IPS-NIHi7 (cell line): Measurements from ENCODE around the gene GAPDH.
"Not testable (repeated sequence)": the region's sequence is repeated elsewhere in the genome, so short reads cannot be mapped to it uniquely, and the experiment has no call there.

Experiments used
- DNase-seq: peaks from one replicate; pipeline ENCODE4 v3.0.0; 2012; ENCODE audit warnings: mixed read lengths; ENCODE audit errors: extremely low spot score

Gene GAPDH

GRCh38 chr12:6563448-6564050, 29.2 kb downstream of the GAPDH start:
- DNase-seq = peak; percentile 67

GRCh38 chr12:6567112-6567670, 32.9 kb downstream of the GAPDH start:
- no peak for DNase-seq

- no peak for DNase-seq
Observed at GRCh38 chr12:6569312-6569711, 35.0 kb downstream of the GAPDH start.

GRCh38 chr12:6569786-6570185, 35.5 kb downstream of the GAPDH start:
- DNase-seq = no peak

GRCh38 chr12:6570264-6570887, 36.1 kb downstream of the GAPDH start:
- DNase-seq = peak; percentile 88

GRCh38 chr12:6573001-6573400, 38.7 kb downstream of the GAPDH start:
- no peak for DNase-seq

GRCh38 chr12:6574576-6575295, 40.4 kb downstream of the GAPDH start:
- no peak for DNase-seq

GRCh38 chr12:6575648-6576047, 41.3 kb downstream of the GAPDH start:
- DNase-seq = no peak

- peak; percentile 42 for DNase-seq
Observed at GRCh38 chr12:6582196-6582595, 47.9 kb downstream of the GAPDH start.

GRCh38 chr12:6582959-6583358, 48.6 kb downstream of the GAPDH start:
- DNase-seq = no peak

- DNase-seq = no peak
Observed at GRCh38 chr12:6584293-6584692, 50.0 kb downstream of the GAPDH start.

- DNase-seq = not testable (repeated sequence)
Observed at GRCh38 chr12:6586569-6586968, 52.3 kb downstream of the GAPDH start.
